H9 (cell line): Measurements from ENCODE around the gene ANO6. TPM values are rescaled to one million over a fixed set of nuclear protein-coding genes. Genes with fewer than 3 reads are reported as not detected.

Experiments
- DNase-seq: peaks from one replicate; pipeline ENCODE4 v3.0.0-alpha.2; 2017
- H2AFZ ChIP-seq: one replicate; pipeline ENCODE4 v1.6.1; 2013; ENCODE audit warnings: mild to moderate bottlenecking, low read length, control low read depth, moderate library complexity
- H2AK5ac ChIP-seq: 2 replicates; pipeline ENCODE4 v1.6.1; 2013; ENCODE audit warnings: low read length, control low read depth, mixed read lengths; ENCODE audit not compliant: insufficient read length
- H2BK120ac ChIP-seq: one replicate; pipeline ENCODE4 v1.6.1; 2013; ENCODE audit warnings: low read depth, mild to moderate bottlenecking, low read length, control low read depth, inconsistent platforms; ENCODE audit not compliant: poor library complexity, severe bottlenecking
- H2BK12ac ChIP-seq: 2 replicates; pipeline ENCODE4 v1.6.1; 2013; ENCODE audit warnings: low read length, control low read depth, mixed read lengths, low read depth; ENCODE audit not compliant: insufficient read length
- H2BK15ac ChIP-seq: 2 replicates; pipeline ENCODE4 v1.6.1; 2013; ENCODE audit warnings: low read depth, low read length, control low read depth
- H2BK20ac ChIP-seq: one replicate; pipeline ENCODE4 v1.6.1; 2013; ENCODE audit warnings: low read depth, mild to moderate bottlenecking, low read length, control low read depth, inconsistent platforms; ENCODE audit not compliant: poor library complexity, severe bottlenecking
- H2BK5ac ChIP-seq: 2 replicates; pipeline ENCODE4 v1.6.1; 2013; ENCODE audit warnings: low read length, control low read depth, mixed read lengths; ENCODE audit not compliant: insufficient read length
- H3K14ac ChIP-seq: 2 replicates; pipeline ENCODE4 v1.6.1; 2013; ENCODE audit warnings: low read length, control low read depth; ENCODE audit not compliant: insufficient read depth
- H3K18ac ChIP-seq: 2 replicates; pipeline ENCODE4 v1.6.1; 2013; ENCODE audit warnings: low read depth, mild to moderate bottlenecking, mixed read lengths, low read length, control low read depth; ENCODE audit not compliant: insufficient read length
- H3K23ac ChIP-seq: 2 replicates; pipeline ENCODE4 v1.6.1; 2013; ENCODE audit warnings: low read length, control low read depth, mixed read lengths, low read depth; ENCODE audit not compliant: insufficient read length
- H3K23me2 ChIP-seq: 2 replicates; pipeline ENCODE4 v1.6.1; 2013; ENCODE audit warnings: low read depth, mild to moderate bottlenecking, mixed read lengths, low read length, control low read depth; ENCODE audit not compliant: insufficient read length, poor library complexity, severe bottlenecking
- H3K27ac ChIP-seq: 2 replicates; pipeline ENCODE4 v1.5.1; 2013; ENCODE audit warnings: low read length, control low read depth, mixed read lengths, low read depth; ENCODE audit not compliant: insufficient read length
- H3K27me3 ChIP-seq: 2 replicates; pipeline ENCODE4 v1.6.1; 2013; ENCODE audit warnings: low read length, control low read depth, inconsistent platforms; ENCODE audit not compliant: insufficient read depth
- H3K4ac ChIP-seq: 2 replicates; pipeline ENCODE4 v1.6.1; 2013; ENCODE audit warnings: low read depth, mild to moderate bottlenecking, control low read depth, inconsistent platforms, low read length, moderate library complexity
- H3K4me1 ChIP-seq: 2 replicates; pipeline ENCODE4 v1.6.1; 2013; ENCODE audit warnings: low read length, control low read depth, inconsistent platforms; ENCODE audit not compliant: insufficient read depth
- H3K4me2 ChIP-seq: 2 replicates; pipeline ENCODE4 v1.6.1; 2013; ENCODE audit warnings: low read length, control low read depth, mixed read lengths; ENCODE audit not compliant: insufficient read length, insufficient read depth
- H3K56ac ChIP-seq: 2 replicates; pipeline ENCODE4 v1.6.1; 2013; ENCODE audit warnings: low read depth, mild to moderate bottlenecking, mixed read lengths, low read length, control low read depth; ENCODE audit not compliant: insufficient read length
- H3K79me1 ChIP-seq: 2 replicates; pipeline ENCODE4 v1.6.1; 2013; ENCODE audit warnings: low read depth, mild to moderate bottlenecking, moderate library complexity, low read length, control low read depth, inconsistent platforms; ENCODE audit not compliant: insufficient read depth, poor library complexity, severe bottlenecking
- H3K79me2 ChIP-seq: 2 replicates; pipeline ENCODE4 v1.6.1; 2013; ENCODE audit warnings: low read length, control low read depth, inconsistent platforms; ENCODE audit not compliant: insufficient read depth
- H3K9ac ChIP-seq: 2 replicates; pipeline ENCODE4 v1.6.1; 2013; ENCODE audit warnings: low read length, control low read depth, mixed read lengths; ENCODE audit not compliant: insufficient read length; ENCODE audit errors: extremely low read depth
- H3K9me3 ChIP-seq: one replicate; pipeline ENCODE4 v1.6.1; 2013; ENCODE audit warnings: low read depth, low read length, inconsistent platforms; ENCODE audit not compliant: control insufficient read depth
- H3T11ph ChIP-seq: one replicate; pipeline ENCODE4 v1.6.1; 2013; ENCODE audit warnings: mild to moderate bottlenecking, low read length, control low read depth, inconsistent platforms
- H4K20me1 ChIP-seq: one replicate; pipeline ENCODE4 v1.6.1; 2013; ENCODE audit not compliant: control insufficient read depth, insufficient read length, insufficient read depth
- H4K5ac ChIP-seq: 2 replicates; pipeline ENCODE4 v1.6.1; 2013; ENCODE audit warnings: low read depth, mild to moderate bottlenecking, mixed read lengths, low read length, control low read depth; ENCODE audit not compliant: insufficient read length
- H4K8ac ChIP-seq: replicated peaks from 2 replicates; pipeline ENCODE4 v1.6.1; 2013; ENCODE audit warnings: low read length, control low read depth, mixed read lengths, low read depth; ENCODE audit not compliant: insufficient read length
- H4K91ac ChIP-seq: 2 replicates; pipeline ENCODE4 v1.6.1; 2013; ENCODE audit warnings: low read depth, mild to moderate bottlenecking, moderate library complexity, mixed read lengths, low read length, control low read depth; ENCODE audit not compliant: insufficient read length
- H3K27ac Mint-ChIP-seq, 3 experiments: 2 replicates in 2 of 3; 3 replicates in 1 of 3; pipeline ENCODE4 v1.8.0; 2020 to 2021; ENCODE audit warnings: mixed read lengths in 3 of 3, mild to moderate bottlenecking in 1 of 3, moderate library complexity in 1 of 3
- H3K27me3 Mint-ChIP-seq: 2 replicates; pipeline ENCODE4 v1.8.0; 2021; ENCODE audit warnings: low read depth, mild to moderate bottlenecking, moderate library complexity, mixed read lengths
- H3K36me3 Mint-ChIP-seq, 3 experiments: 2 replicates in 2 of 3; 3 replicates in 1 of 3; pipeline ENCODE4 v1.8.0; 2020 to 2021; ENCODE audit warnings: low read depth in 3 of 3, mixed read lengths in 3 of 3; ENCODE audit not compliant: insufficient read depth in 1 of 3
- H3K4me1 Mint-ChIP-seq, 2 experiments: 2 replicates each; pipeline ENCODE4 v1.8.0; 2020; ENCODE audit warnings: mixed read lengths in 2 of 2
- H3K4me3 Mint-ChIP-seq, 2 experiments: 2 replicates in 1 of 2; 3 replicates in 1 of 2; pipeline ENCODE4 v1.8.0; 2020 to 2021; ENCODE audit warnings: mild to moderate bottlenecking in 2 of 2, mixed read lengths in 2 of 2, moderate library complexity in 1 of 2
- H3K9me3 Mint-ChIP-seq, 2 experiments: 2 replicates in 1 of 2; 3 replicates in 1 of 2; pipeline ENCODE4 v1.8.0; 2020; ENCODE audit warnings: mild to moderate bottlenecking in 2 of 2, mixed read lengths in 2 of 2, moderate library complexity in 1 of 2
- WGBS: extraction: QIAGEN DNeasy Blood & Tissue Kit; methylation state at CpG from one replicate; pipeline ENCODE4 v1.1.7; 2013; ENCODE audit warnings: missing lambda C conversion rate, low lambda C conversion rate, mixed read lengths; ENCODE audit not compliant: insufficient read length; ENCODE audit errors: extremely low coverage; 5-methylcytosine and 5-hydroxymethylcytosine counted together
- total RNA-seq: library from RNA; stranded (reverse); gene quantifications from 2 replicates; pipeline ENCODE4 v1.2.1, GENCODE V29; 2021
- TF ChIP-seq, protein P1 (sequence below): fragments of 200-600 bp; sonication (generic); conservative IDR thresholded peaks from 3 replicates; pipeline ENCODE4 v1.8.0; 2021; ENCODE audit warnings: antibody characterized with exemption, mild to moderate bottlenecking

ANO6 gene
- total RNA-seq, 1 experiment from 2014 or later, result 24.3 TPM

DNA sequence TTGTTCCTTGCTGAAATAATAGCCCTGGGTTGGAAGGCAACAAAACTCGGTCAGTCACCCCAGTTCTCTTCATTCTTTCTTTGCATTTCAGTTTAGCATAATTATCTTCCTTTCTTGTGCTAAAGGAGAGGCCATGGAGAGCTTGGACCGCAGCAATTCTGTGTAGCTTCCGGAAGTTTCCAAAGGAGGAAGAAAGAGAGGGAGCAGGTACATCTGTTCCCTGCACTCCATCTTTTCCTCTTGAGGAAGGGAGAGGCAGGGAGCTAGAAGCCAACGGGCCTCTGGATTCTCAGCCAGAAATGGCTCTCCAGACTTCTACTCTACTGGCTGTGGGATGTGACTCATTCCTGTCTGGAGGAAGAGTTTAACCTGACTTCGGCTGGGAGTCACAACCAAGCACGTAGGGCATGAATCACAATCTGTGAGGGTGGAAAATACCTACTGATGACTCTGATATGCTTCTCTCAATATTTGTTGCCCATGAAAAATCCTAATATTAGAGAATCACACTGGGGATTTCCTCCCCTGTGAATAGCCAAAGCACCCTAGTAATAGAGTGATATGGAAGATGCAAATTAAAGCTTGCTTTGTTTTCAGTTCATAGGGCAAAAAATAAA is 17.0 kb downstream of the ANO6 start:
- Histone ChIP-seq H4K8ac (no peak overlapping the region), H2BK12ac (peak overlapping the region; percentile 92), H3K79me2 (peaks cover 3% of the 10 kb centered on the region; the same call in 1 of the 2 replicates), H3K23ac (no peak overlapping the region), H3K14ac (no peak overlapping the region), H2BK15ac (no peak overlapping the region), H3T11ph (no peak overlapping the region), H3K9me3 (no peaks in the 10 kb centered on the region), H3K18ac (peak overlapping the region; percentile 50), H4K5ac (no peak overlapping the region), H3K9ac (no peak overlapping the region), H2BK120ac (peak overlapping the region; percentile 95), H2BK20ac (peak overlapping the region; percentile 83), H3K4me2 (peak overlapping the region; percentile 31), H3K23me2 (no peaks in the 10 kb centered on the region), H3K79me1 (no peaks in the 10 kb centered on the region), H4K20me1 (no peaks in the 10 kb centered on the region), H3K56ac (no peak overlapping the region), H4K91ac (no peak overlapping the region), H3K27ac (peak overlapping the region; percentile 94), H2BK5ac (no peak overlapping the region), H2AK5ac (peak overlapping the region; percentile 51), H3K4ac (no peak overlapping the region), H3K27me3 (no peaks in the 10 kb centered on the region), H3K4me1 (peaks cover 17% of the 10 kb centered on the region; the same call in 1 of the 2 replicates), H2AFZ (no peak overlapping the region)
- TF ChIP-seq, protein P1, sequence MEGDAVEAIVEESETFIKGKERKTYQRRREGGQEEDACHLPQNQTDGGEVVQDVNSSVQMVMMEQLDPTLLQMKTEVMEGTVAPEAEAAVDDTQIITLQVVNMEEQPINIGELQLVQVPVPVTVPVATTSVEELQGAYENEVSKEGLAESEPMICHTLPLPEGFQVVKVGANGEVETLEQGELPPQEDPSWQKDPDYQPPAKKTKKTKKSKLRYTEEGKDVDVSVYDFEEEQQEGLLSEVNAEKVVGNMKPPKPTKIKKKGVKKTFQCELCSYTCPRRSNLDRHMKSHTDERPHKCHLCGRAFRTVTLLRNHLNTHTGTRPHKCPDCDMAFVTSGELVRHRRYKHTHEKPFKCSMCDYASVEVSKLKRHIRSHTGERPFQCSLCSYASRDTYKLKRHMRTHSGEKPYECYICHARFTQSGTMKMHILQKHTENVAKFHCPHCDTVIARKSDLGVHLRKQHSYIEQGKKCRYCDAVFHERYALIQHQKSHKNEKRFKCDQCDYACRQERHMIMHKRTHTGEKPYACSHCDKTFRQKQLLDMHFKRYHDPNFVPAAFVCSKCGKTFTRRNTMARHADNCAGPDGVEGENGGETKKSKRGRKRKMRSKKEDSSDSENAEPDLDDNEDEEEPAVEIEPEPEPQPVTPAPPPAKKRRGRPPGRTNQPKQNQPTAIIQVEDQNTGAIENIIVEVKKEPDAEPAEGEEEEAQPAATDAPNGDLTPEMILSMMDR, result no peak
- peak; percentile 70 for DNase-seq
- Mint-ChIP-seq H3K9me3 (peaks cover 0 to 6% of the 10 kb centered on the region in 2 experiments; a peak in 3 of 5 replicates), H3K27ac (peak overlapping the region; percentile 98 to 99 (median 98)), H3K27me3 (no peaks in the 10 kb centered on the region; the same call in 1 of the 2 replicates), H3K36me3 (peaks cover 8 to 20% (median 9%) of the 10 kb centered on the region in 3 experiments), H3K4me3 (peak overlapping the region; percentile 35 to 42; a peak in 2 of 5 replicates), H3K4me1 (peaks cover 62% of the 10 kb centered on the region in 2 experiments)
- WGBS, result no CpG with 5 or more reads among the region's 6 CpGs
